HK-2 (cell line): ENCODE data around the gene FAM174A.
A peak's percentile ranks its signal among the peaks of the same experiment; 100 is the strongest.

Experiments
- DNase-seq: peaks from one replicate; pipeline ENCODE4 v3.0.0-alpha.2; 2018; ENCODE audit not compliant: unreplicated experiment

FAM174A gene

GRCh38 chr5:100535060-100536005, at the start of gene FAM174A:
TSS of gene FAM174A (plus strand) at chr5:100535374. CDS start at chr5:100535531, 157 bp downstream.
- DNase-seq, result peak; percentile 88

DNA sequence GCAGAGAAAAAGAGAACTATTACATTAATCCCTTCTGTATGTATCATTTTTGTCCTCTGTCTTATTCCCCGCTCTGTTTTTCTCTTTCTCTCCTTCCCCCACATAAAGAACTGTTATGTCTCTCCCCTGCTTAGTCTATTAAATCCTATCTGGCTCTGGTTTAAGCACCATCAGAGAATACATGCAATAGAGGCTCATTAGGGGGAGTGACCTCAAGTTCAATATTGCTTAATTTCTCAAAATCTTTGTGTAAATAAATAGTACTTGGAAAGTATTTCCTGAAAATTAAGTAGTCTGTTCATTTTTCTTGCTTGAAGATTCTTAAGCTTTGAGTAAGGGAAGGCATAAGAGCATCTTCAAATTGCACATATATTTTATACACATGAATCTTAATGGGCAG, 41.2 kb upstream of the FAM174A start:
- DNase-seq, result no peak

- DNase-seq, result no peak
Observed at GRCh38 chr5:100496296-100496695, 38.9 kb upstream of the FAM174A start.

DNA sequence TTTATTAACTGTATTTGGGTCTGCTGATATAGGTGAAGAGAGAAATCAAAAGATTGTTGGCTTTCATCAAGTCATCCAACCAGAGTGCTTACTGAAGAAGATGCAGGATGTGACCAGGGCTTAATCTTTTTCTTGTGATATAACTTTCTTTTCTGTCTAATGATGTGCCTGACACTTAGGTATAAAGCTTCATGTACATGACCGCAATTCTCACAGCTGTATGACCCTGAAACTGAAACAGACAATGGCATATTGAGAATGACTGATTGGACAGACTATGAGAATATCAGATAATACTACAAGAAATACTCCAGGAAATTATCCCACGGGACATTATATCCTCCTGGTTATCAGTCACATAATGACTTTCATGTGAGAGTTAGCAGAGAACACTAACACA, 32.5 kb upstream of the FAM174A start:
- DNase-seq, result no peak

- no peak for DNase-seq
Observed at GRCh38 chr5:100505984-100506670, 29.0 kb upstream of the FAM174A start.

DNA sequence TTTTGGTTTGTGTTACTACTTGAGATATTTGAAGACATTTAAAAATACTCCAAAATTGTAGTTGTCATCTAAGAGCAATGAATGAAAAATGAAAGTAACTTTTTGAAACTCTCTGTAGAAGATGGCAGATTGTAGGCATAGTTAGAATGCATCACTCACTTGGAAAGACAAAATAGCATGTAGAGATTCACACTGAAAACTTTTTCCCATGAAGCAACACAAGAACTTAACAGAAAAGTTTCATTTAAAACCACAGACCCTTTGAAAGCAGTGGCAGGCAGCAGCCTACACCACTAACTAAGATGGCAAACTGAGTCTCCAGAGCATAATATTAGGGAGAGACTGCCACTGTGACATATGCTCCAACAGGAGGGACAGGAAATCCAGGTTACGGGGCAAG, 18.9 kb upstream of the FAM174A start:
- no peak for DNase-seq

DNA sequence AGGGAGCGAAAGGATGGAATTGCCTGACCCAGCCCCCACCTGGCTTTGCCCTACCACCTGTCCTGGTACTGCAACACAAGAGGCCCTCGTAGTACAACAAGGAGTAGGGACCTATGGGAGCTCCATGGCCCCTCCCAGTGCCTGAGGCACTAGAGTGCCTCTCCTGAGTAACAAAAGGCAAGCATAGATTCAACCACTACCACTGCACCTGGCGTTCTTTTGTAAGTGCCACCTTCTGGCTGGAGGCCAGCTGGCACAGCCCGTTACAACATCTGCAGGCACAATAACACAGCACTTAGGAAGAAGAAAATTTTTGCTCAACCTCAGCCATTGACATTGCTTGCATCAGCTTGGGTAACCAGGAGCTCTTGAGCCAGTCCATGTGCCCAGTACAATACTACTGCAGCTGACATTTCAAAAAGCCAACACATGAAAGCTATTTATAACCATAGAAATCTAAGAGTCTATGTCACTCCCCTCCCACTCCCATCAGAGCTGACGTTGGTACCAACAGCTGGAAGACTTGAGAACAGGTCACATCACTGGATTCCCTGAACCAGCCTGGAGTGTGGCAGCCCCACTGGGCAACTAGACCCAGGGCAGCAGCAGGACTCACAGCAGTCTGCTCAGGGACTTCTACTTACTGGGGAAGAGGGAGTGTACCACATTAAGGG, 17.7 kb upstream of the FAM174A start:
- DNase-seq, result no peak

- no peak for DNase-seq
Observed at GRCh38 chr5:100518377-100518776, 16.8 kb upstream of the FAM174A start.

GRCh38 chr5:100519075-100519474, 16.1 kb upstream of the FAM174A start:
- DNase-seq, result no peak

GRCh38 chr5:100520348-100520747, 14.8 kb upstream of the FAM174A start:
- no peak for DNase-seq

DNA sequence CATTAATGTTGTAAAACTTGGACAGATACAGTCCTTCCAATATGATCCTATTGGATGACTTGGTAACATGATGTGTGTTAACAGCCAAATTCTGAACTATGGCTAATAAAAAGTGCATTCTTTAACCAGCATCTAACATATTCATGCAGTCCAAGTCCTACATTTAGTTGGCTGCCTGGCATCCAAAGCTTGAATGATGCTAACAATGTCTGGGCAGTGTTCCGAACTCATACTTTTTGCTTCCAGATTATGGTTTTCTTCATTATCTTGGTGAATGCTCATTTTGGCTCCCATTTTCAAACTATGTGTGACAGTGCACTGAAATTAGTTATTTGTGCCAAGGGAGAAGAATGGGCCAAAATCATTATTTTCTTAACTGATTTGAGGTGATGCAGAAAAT, 2.8 kb downstream of the FAM174A start:
- DNase-seq, result no peak

GRCh38 chr5:100539519-100539918, 4.3 kb downstream of the FAM174A start:
- no peak for DNase-seq

- DNase-seq, result no peak
Observed at GRCh38 chr5:100542086-100542485, 6.9 kb downstream of the FAM174A start.

- DNase-seq, result no peak
Observed at GRCh38 chr5:100546001-100546400, 10.8 kb downstream of the FAM174A start.

DNA sequence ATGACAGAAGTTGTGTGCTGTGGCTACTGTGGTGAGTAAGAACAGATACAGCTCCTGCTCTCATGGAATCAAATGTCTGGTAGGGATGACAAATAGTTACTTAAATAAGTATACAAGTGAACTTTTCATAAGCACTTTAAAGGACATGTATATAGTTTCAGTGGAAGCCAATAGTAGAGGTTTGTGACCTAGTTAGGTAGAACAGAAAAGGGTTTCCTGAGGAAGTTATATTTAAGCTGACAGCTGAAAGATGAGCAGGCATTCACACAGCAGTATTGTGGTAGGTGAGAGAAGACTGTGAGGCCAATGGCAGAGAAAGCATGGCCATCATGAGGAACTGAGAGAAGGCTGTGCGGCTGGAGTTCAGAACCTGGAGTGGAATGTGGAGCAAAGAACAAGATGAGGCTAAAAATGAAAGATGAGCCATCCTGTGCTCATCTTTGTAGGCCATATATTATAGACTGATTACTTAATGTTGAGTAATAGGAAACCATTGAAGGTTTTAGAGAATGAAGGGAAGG, 15.4 kb downstream of the FAM174A start:
- DNase-seq, result no peak

DNA sequence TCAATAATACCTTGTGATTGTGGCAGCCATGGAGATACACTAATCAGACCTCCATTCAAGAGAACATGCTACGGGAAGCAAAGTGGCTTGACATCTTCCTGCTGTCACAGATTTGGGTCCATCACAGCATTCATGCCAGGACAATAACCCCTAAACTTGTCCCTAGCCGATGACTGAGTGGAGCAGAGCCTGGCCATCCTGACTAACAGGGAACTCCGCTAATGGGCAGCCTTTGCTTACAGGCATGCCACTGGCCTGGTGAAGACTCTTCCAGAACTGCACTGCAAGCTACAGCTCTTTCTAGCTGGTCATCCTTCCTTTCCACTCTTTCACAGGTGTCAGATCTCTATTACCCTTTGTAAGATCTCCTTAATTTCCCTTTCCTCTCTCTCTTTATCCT, 16.0 kb downstream of the FAM174A start:
- DNase-seq, result no peak

- DNase-seq, result no peak
Observed at GRCh38 chr5:100553209-100553608, 18.0 kb downstream of the FAM174A start.

GRCh38 chr5:100560860-100561259, 25.7 kb downstream of the FAM174A start:
- no peak for DNase-seq

DNA sequence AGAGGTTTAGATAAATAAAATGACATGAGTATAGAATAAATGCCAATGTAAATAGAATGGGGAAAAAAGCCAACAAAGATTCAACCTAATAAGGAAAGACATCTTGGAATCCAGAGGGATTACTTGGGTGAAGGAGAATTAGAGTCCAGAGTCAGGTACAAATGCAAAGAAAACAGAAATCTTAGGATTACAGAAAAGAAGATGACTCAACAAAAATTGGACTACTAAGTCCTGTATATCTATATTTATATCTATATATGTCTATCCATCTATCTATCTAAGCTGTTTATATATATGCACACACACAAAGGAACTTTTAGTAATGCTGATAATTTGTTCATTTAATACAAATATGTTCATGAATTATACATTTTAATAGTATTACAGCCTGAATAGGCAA, 27.6 kb downstream of the FAM174A start:
- DNase-seq, result no peak

GRCh38 chr5:100566382-100567141, 31.4 kb downstream of the FAM174A start:
- DNase-seq, result no peak

- DNase-seq, result no peak
Observed at GRCh38 chr5:100574716-100575115, 39.5 kb downstream of the FAM174A start.
